GM19328 (cell line): ENCODE measurements around the gene GULP1.
"Not testable (repeated sequence)": the region's sequence is repeated elsewhere in the genome, so short reads cannot be mapped to it uniquely, and the experiment has no call there.

Source experiments
- ATAC-seq: cut with Tn5 transposase; IDR thresholded peaks from one replicate; pipeline ENCODE4 v1.9.1; 2021; ENCODE audit warnings: mild to moderate bottlenecking, moderate library complexity; ENCODE audit not compliant: unreplicated experiment

Gene GULP1, protein sequence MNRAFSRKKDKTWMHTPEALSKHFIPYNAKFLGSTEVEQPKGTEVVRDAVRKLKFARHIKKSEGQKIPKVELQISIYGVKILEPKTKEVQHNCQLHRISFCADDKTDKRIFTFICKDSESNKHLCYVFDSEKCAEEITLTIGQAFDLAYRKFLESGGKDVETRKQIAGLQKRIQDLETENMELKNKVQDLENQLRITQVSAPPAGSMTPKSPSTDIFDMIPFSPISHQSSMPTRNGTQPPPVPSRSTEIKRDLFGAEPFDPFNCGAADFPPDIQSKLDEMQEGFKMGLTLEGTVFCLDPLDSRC

DNA sequence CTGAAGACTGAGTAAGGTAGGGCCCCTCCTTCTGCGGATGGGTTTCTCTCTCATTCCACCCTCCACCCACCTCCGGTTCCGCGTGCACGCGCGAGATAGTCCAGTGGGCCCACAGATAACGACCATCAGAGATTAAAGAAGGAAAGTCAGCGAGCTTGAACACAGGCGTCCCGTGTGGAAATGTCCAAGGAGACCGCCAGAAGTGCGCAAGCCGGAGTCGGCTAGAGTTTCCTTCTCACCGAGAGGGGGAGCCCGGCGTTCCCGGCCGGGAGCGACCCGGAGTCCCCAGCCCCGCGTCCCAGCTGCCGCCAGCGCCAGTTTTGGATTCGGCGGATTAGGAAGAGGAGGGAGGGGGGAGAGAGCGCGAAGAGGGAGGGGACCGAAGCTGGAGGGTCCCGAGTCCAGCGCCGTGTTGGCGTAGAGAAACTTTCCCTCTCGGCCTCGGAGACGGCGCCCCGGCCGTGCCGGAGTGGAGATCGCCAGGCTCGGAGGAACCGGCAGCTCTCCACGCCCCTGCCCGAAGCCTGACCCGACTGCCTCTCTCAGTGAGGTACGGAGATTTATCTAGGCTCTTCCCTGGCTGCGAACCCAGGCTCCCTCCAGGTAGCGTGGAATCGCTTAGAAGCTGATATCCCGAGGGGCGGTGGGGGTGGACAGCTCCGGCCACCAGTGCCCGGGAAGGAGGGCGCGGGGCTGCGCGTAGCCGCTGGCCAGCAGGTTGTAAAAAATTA is at the start of gene GULP1:
GULP1 (plus strand) TSS at position 258 of the 731 bp plus-strand sequence. CDS start 185,829 bp downstream, outside the sequence.
- ATAC-seq, result no peak

DNA sequence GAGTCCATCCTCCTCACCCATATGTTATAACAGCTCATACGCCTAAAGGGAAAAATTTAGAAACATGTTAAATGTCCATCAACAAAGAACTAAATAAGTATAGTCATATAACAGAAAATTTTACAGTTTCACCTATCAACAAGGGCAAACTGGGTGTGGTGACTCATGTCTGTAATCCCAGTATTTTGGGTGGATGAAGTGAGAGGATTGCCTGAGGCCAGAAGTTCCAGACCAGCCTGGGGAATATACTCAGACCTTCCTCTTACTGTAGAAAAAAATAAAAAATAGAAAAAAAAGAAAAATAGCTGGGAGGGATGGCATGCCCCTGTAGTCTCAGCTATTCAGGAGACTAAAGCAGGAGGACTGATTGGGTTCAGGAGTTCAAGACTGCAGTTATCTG is 48.3 kb upstream of the GULP1 start:
- no peak for ATAC-seq

DNA sequence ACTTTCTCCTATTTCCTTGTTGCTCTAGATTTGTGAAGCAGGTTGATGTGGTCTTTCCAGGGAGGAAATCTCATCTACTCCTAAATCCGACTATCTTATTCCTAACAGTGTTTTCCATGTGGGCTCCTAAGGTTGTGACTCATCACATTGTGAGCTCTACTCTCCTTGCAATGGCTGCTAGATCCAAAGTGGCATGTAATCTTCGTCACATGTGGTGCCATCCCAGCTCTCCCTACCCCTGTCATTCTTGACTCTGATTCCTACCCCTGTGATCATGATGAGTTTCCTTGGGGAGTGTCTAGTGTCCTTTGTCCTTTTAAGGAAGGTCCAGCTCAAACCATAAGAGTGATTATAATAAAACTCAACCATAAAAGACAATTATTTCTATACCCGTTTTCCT is 47.3 kb upstream of the GULP1 start:
- no peak for ATAC-seq

DNA sequence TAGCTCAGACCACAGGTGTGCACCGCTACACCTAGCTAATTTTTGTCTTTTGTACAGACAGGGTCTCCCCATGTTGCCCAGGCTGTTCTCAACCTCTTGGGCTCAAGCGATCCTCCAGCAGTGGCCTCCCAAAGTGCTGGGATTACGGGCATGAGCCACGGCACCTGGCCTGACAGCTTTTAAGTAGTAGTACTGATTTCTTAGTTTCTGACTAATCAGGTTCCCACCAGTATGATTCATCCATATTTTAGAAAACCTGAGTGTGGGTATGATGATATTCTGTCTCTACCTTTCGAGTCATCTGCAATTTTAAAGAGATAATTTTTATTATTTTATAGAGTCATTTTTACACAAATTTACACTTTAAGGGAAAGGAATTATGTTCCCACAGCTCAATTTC is 46.4 kb upstream of the GULP1 start:
- no peak for ATAC-seq

DNA sequence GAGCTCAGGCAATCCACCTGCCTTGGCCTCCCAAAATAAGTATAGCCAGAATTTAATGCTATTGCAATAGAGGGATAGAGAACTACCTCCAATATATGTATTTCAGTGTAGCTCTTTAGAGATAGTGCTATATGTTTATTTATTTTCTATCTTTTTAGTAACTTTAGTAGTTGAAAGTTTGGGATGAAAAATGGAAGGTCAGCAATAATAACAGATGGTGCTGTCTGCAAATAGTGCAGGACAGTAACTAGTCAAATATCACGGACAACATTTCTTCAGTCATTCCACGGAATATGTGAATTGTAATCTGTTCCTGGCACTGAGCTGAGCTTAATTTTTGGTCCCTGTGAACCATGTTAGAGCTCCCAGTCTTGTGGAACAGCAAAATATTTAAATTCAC is 43.2 kb upstream of the GULP1 start:
- no peak for ATAC-seq

DNA sequence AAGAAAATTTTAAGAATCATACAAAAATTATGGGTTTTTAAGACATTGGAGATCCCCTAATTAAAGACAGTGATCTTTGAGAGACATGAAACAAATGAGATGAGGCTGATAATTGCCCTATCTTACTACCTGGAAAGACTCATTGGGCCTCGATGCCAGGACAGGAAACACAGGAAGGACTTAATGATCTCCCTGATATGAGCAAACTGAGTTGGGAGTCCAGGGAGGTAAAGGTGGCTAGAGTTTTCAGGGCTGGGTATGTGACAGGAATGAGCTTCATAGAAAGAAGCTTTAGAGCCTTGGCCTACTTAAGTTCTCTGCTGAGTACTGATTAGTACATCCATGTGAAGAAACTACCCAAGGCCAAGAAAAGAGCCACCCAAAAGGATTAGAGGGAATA is 40.6 kb upstream of the GULP1 start:
- no peak for ATAC-seq

DNA sequence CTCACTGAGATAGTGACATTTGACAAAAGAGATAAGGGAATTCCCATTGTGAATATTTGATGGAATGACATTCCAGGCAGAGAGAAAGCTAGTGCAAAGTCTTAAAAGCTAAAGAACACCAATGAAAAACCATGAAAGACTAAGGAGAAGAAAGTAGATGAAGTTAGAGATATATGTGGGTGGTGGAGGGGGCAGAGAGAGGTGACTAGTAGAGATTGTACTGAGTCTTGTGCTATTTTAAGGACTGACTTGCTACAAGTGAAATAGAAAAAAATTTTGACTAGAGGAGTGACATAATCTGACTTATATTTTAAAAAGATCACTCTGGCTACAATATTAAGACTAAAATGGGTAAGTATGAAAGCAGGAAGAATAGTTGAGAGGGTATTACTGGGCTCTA is 35.3 kb upstream of the GULP1 start:
- ATAC-seq, result no peak

DNA sequence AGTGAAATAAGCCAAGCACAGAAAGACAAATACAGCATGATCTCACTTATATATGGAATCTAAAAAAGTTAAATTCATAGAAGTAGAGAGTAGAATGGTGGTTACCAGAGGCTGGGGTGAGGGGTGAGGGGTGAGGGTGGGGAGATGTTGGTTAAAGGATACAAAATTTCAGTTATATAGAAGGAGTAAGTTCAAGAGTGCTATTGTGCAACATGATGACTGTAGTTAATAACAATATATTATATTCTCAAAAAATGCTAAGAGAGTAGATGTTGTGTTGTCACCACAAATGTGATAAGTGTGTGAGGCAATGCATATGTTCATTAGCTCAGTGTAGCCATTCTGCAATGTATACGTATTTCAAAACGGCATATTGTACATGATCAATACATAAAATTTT is 26.4 kb upstream of the GULP1 start:
- ATAC-seq, result no peak

DNA sequence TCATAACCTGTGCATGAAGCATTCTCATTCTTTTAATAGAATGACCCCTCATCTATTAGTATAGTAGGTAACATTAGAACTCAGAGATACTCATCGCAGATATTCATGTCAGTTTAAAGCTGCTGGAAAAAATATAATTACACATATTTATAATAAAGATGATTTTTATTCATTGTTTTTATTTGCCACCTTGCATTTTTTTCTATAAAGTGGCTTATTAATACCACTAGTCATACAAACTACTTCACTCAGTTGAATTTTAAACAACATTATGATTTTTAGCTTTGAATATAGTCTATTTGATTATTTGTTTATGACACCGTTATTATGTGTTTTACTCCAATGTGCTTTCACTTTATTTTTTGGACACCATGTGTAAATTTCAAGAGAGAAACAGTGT is 23.9 kb upstream of the GULP1 start:
- ATAC-seq, result no peak

DNA sequence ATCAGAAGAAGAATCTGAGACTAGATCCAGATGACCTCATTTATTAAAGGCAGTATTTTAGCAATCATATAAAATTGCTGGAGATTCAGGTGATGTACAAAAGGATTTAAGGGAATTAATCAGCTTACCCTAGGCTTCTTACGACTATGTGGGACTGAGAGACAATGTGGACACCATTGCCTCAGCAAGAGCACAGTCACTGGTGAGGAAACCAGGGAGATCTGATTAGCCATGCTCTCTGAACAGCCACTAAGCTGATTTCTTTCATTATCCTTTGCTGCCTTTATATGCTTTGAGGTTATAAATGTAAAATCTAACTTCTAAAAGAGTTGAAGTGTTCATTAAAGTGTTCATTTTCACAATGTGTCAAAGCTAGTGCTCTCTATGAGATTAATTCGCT is 22.7 kb upstream of the GULP1 start:
- ATAC-seq, result no peak

DNA sequence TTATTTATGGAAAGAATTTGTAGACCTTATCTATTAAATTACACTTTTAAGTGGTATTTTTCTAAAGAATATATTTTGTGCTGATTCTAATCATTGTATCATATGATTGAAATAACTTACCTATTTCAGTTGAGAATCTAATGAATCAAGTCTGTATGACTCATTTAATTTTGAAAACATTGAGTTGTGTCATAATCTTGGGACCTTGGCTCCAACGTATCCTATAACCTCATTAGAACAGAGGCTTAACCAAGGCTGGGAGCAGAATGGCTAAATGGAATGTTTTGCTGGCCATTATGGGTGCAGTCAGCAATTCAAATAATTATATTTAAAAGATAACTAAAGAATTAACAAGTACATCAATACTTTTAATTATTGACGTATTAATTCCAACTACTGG is 19.6 kb upstream of the GULP1 start:
- ATAC-seq, result no peak

DNA sequence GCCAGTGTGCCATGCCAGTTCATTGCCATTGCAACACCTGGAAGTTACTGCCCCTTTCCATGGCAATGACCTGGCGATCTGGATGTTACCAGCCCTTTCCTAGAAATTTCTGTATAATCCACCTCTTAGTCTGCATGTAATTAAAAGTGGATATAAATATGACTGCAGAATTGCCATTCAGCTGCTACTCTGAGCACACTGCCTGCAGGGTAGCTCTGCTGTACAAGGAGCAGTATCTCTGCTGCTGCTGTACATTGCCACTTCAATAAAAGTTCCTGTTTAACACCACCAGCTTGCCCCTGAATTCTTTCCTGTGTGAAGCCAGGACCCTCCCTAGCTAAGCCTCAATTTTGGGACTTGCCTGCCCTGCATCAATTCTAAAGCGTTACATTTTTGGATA is 17.4 kb upstream of the GULP1 start:
- no peak for ATAC-seq

DNA sequence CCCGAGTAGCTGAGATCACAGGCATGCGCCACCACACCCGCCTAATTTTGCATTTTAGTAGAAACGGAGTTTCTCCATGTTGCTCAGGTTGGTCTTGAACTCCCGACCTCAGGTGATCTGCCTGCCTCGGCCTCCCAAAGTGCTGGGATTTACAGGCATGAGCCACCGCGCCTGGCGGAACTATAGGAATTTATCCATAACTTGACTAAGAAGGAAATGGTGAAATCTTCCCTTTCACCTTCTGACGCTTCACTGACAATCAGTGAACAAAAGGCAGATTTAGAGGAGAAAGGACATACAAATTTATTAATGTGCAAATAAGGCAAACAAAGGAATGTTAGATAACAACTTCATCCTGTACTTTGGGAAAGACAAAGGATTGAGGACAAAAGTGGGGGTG is 15.4 kb upstream of the GULP1 start:
- no peak for ATAC-seq

DNA sequence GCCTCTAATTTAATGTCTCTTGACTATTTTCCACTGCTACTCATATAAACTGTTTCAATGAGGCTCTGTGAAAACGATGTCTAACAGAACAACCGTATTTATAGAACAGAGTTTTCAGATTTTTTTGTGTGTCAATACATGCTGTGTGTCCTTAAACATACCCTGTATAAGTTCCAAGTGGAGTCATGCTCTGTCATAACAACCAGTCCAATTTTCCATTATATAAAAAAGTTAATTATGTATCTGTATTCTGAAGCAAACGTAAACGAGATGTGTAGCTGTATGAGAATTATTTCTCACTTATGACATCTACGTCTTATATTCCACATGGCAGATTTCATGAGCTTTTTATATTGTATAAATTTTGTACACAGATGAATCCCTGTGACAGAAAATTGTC is 13.9 kb upstream of the GULP1 start:
- no peak for ATAC-seq

DNA sequence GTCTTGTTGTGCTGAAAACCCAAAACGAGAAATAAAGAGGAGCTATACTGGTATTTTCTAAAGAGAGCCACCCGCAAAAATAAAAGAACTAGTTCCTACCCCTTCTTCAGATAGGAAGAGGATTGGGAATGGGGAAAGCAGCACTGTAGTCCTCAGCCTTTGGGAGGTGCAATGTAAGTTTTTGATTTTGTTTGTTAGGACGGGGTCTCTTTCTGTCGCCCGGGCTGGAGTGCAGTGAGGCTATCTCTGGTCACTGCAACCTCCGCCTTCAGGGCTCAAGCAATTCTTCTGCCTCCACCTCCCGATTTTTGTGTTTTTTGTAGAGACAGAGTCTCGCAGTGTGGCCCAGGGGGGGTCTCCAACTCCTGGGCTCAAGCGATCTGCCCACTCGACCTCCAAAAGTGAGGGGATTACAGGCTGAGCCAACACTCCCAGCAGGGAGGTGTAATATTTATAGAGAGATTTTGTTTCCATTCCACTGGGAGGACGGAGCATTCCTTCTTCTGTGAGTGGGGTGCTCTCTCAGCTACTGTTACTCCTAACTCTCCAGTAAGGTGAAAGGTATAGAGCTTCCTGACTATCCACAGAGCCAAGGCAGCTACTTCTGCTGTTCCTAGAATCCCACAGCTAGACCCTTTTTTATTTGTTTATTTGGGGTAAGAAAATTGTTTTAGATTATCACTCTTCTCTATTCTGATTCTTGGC is 13.1 kb upstream of the GULP1 start:
- ATAC-seq, result no peak

DNA sequence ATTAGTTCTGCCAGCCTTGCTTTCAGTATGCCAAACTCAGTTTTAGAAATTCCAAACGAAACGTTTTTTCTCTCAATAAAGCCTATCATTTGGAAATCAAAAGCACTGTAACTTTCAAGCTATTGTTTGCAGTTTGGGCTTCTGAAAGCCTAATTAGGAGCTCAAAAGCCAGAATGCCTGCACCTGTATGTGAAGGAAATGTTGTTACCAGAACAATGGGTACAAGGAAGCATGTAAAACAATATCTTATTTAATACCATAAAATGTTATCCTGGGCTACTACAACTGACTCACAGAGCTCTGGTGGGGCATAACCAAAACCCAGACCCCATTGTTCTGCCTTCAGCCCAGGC is 12.6 kb upstream of the GULP1 start:
- ATAC-seq, result no peak

DNA sequence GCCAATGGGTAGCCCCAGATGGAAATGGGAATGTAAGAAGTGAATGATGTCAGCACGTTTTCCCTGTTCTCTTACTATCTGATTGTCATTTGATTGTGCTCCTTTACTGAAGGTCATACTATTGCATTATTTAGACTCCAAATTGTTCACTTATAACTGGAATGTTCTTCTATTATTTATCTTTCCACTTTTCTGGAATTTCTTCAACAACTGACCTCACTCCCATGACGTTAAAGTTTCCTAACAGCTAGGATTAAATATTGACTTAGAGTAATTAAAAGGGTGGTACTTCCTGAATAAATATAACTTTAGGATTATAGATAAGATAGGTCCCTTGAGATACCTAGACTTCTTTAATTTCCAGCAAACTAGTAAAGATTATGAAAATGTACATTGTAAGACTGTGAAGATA is 10.9 kb upstream of the GULP1 start:
- no peak for ATAC-seq

DNA sequence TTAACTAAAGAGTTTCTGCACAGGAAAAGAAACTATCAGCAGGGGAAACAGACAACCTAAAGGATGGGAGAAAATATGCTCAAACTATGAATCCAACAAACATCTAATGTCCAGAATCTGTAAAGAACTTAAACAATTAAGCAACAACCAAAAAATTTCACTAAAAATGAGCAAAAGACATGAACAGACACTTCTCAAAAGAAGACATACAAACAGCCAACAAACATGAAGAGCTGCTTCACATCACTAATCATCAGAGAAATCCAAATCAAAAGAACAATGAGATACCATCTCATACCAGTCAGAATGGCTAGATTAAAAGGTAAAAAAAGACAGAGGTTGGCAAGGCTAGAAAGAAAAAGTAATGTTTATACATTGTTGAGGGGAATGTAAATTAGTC is 8.8 kb upstream of the GULP1 start:
- no peak for ATAC-seq

DNA sequence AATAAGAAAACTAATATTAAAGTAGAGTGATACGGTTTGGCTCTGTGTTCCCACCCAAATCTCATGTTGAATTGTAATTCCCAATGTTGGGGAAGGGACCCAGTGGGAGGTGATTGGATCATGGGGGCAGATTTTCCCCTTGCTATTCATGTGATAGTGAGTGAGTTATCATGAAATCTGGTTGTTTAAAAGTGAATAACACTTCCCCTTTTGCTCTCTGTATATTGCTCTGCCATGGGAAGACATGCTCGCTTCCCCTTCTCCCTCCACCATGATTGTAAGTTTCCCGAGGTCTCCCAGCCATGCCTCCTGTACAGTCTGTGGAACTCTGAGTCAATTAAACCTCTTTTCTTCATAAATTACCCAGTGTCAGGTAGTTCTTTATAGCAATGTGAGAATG is 7.4 kb upstream of the GULP1 start:
- ATAC-seq, result not testable (repeated sequence)

DNA sequence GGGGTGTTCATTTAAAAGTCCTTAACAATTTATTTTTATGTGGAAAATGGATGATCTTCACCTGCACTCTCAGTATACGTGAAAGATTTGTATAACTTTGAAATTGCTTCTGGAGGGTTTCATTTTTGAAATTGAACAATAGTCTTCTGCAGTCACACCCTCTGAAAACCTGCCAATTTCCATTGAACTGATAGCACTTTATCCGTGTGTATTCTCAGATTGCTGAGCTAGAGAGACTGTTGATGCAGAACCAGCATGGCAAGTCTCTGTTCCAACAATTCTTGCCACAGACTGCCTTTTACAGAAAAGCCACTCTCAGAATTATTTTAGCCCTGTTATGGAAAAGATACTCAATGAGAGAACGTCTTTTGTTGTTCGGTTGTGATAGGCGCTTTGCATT is 6.6 kb upstream of the GULP1 start:
- no peak for ATAC-seq

DNA sequence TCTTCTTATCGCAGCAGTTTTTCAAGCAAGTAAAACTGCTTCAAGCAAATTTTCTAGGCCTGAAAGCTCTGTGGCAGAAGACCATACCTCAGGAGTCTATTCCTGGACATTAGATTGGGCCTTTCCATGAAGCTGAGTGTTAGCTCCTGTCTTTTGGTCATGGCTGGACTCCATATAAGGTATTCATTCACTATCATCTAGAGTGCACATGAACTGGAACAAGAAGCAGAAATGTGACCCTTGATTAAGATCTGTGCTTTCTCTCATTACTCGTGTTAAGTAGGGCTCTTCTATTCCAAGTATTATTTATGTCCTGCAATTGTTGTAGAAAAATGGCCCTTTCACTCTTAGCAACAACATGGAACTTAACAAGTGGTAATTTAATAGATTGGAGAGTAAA is 5.9 kb upstream of the GULP1 start:
- ATAC-seq, result no peak

DNA sequence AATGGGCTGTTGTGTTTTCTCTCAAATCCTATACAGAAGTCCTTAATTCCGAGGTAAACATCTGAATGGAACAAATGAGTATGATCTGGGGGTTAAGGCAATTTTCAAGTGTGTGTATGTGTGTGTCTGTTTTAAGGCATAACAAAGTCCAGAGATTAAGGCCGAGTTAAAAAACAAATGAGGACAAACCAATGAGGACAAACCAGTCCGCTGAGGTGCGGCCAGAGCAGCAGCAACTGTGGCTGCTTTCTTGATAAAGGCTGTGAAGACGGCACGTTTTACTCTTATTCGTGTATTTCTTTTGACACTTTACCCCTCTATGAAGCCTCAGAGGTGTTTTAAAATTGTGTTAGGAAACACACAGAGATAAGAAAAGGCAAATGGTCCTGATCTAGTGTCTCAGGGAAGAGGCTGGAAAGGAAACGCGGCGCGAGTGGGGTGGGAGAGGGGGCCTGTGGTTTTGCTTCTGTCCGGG is 495 bp upstream of the GULP1 start:
- ATAC-seq, result no peak
